Measurements from ENCODE around the gene ADARB2.
"Not testable (repeated sequence)": the region's sequence is repeated elsewhere in the genome, so short reads cannot be mapped to it uniquely, and the experiment has no call there.

GRCh38 chr10:1158536-1158935 lies 578.8 kb downstream of the ADARB2 start:
- not testable (repeated sequence) for TF ChIP-seq CTCF (IDR thresholded peaks at IDR 0.05); ZFX (IDR thresholded peaks at IDR 0.05; ENCODE audit: borderline replicate concordance)
